Type B pancreatic cell (in vitro differentiated cells): ENCODE results near the gene MYMX. TPM values are rescaled to one million over a fixed set of nuclear protein-coding genes. Genes with fewer than 3 reads are reported as not detected.

Experiments
- DNase-seq: peaks from one replicate; pipeline ENCODE4 v3.0.0; 2021; ENCODE audit warnings: mixed read lengths; ENCODE audit not compliant: unreplicated experiment; ENCODE audit errors: extremely low spot score
- H3K27ac Mint-ChIP-seq: 2 replicates; pipeline ENCODE4 v1.8.0; 2021; ENCODE audit warnings: mild to moderate bottlenecking, mixed read lengths
- H3K27me3 Mint-ChIP-seq: 2 replicates; pipeline ENCODE4 v1.8.0; 2021; ENCODE audit warnings: mixed read lengths
- H3K36me3 Mint-ChIP-seq: 2 replicates; pipeline ENCODE4 v1.8.0; 2021; ENCODE audit warnings: mixed read lengths
- H3K4me1 Mint-ChIP-seq: one replicate; pipeline ENCODE4 v1.8.0; 2021; ENCODE audit warnings: mixed read lengths; ENCODE audit not compliant: unreplicated experiment
- H3K4me3 Mint-ChIP-seq: 2 replicates; pipeline ENCODE4 v1.8.0; 2021; ENCODE audit warnings: mild to moderate bottlenecking, mixed read lengths
- H3K9me3 Mint-ChIP-seq: 2 replicates; pipeline ENCODE4 v1.8.0; 2021; ENCODE audit warnings: mixed read lengths
- CTCF ChIP-seq: fragments of 200-600 bp; sonication (generic); conservative IDR thresholded peaks from 2 replicates; pipeline ENCODE4 v1.5.0; 2021; ENCODE audit warnings: antibody characterized with exemption, mild to moderate bottlenecking
- total RNA-seq: library from RNA; stranded (reverse); gene quantifications from 2 replicates; pipeline ENCODE4 v1.2.1, GENCODE V29; 2021; ENCODE audit warnings: low replicate concordance

MYMX gene
- total RNA-seq, 1 donor from 2014 or later: 0.53 TPM

GRCh38 chr6:44222486-44223318 lies 6.0 kb downstream of the MYMX start:
- Mint-ChIP-seq H3K9me3 (no peaks in the 10 kb centered on the region), H3K27ac (peak overlapping the region; percentile 52), H3K36me3 (no peaks in the 10 kb centered on the region), H3K4me1 (peaks cover 45% of the 10 kb centered on the region), H3K4me3 (peak overlapping the region; percentile 85), H3K27me3 (peaks cover 18% of the 10 kb centered on the region)
- TF ChIP-seq CTCF: no peak
- DNase-seq: no peak

- H3K9me3 Mint-ChIP-seq: no peaks in the 10 kb centered on the region
- H3K4me1 Mint-ChIP-seq: peaks cover 44% of the 10 kb centered on the region
- peak within 1 kb of the TSS; percentile 86 for H3K4me3 Mint-ChIP-seq
- TF ChIP-seq CTCF: peak; percentile 63
- no peak for DNase-seq
- peaks cover 18% of the 10 kb centered on the region for H3K27me3 Mint-ChIP-seq
- no peaks in the 10 kb centered on the region for H3K36me3 Mint-ChIP-seq
- peak within 1 kb of the TSS; percentile 52 for H3K27ac Mint-ChIP-seq
These were observed 6.7 kb downstream of the MYMX start, which contains the start of gene SLC29A1 for GRCh38 chr6:44223319-44224028. Gene SLC29A1, plus strand, starts transcription at chr6:44223595. Its CDS starts 3,719 bp downstream, at chr6:44227314.

- peak overlapping the region; percentile 86 for H3K4me3 Mint-ChIP-seq
- H3K9me3 Mint-ChIP-seq: no peaks in the 10 kb centered on the region
- H3K27me3 Mint-ChIP-seq: peaks cover 18% of the 10 kb centered on the region
- H3K36me3 Mint-ChIP-seq: no peaks in the 10 kb centered on the region
- no peak for DNase-seq
- TF ChIP-seq CTCF: no peak
- H3K27ac Mint-ChIP-seq: peak overlapping the region; percentile 29
- H3K4me1 Mint-ChIP-seq: peaks cover 42% of the 10 kb centered on the region
These were observed 7.6 kb downstream of the MYMX start for GRCh38 chr6:44224029-44224964.

- peaks cover 42% of the 10 kb centered on the region for H3K4me1 Mint-ChIP-seq
- no peak overlapping the region for H3K27ac Mint-ChIP-seq
- no peak for TF ChIP-seq CTCF
- peaks cover 18% of the 10 kb centered on the region for H3K27me3 Mint-ChIP-seq
- H3K36me3 Mint-ChIP-seq: no peaks in the 10 kb centered on the region
- H3K9me3 Mint-ChIP-seq: no peaks in the 10 kb centered on the region
- H3K4me3 Mint-ChIP-seq: peak overlapping the region; percentile 86
- DNase-seq: no peak
These were observed 8.2 kb downstream of the MYMX start for GRCh38 chr6:44224965-44225305.

GRCh38 chr6:44225579-44226325 lies 9.0 kb downstream of the MYMX start:
- no peaks in the 10 kb centered on the region for H3K36me3 Mint-ChIP-seq
- H3K27me3 Mint-ChIP-seq: peaks cover 18% of the 10 kb centered on the region
- peak overlapping the region; percentile 70 for H3K4me3 Mint-ChIP-seq
- DNase-seq: no peak
- peak overlapping the region; percentile 39 for H3K27ac Mint-ChIP-seq
- TF ChIP-seq CTCF: no peak
- H3K9me3 Mint-ChIP-seq: no peaks in the 10 kb centered on the region
- H3K4me1 Mint-ChIP-seq: peaks cover 46% of the 10 kb centered on the region
